ENCODE results near the gene SEC63. TPM values are rescaled to one million over a fixed set of nuclear protein-coding genes. Genes with fewer than 3 reads are reported as not detected.
"Not testable (repeated sequence)": the region's sequence is repeated elsewhere in the genome, so short reads cannot be mapped to it uniquely, and the experiment has no call there.

Gene SEC63
- total RNA-seq, 1 donor from 2014 or later, result 60.0 TPM

DNA sequence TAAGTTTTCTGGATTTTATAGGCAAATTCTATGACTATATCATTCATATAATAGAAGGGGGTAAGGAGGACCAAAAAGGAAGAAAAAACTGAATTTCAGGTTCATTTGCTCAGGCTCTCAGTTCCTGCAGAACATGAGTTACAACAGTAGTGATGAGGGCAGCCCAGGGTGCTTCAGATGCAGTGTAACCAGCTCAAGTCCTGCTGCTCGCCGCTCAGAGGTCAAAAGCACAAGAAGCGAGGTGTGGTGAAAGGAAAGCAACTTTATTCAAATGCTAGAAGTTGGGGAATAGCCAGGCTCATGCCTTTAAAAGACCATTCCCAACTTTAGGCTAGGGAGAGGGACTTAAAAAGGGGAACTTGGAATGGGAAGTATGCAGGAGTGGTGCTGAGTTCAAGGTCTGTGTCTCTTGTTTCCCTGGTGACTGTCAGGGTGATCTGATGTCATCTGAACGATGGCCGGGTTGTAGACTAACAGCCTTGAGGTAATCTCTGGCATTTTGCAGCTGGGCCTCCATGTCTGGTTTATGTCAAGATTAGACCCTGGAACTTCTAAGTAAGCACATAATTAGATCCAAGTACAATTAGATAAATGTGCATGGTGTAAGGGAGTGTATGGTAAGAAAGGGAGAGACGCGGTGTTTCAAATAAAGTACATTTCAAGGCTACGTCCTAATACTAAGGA lies 14.5 kb upstream of the SEC63 start:
- DNase-seq, result no peak

- DNase-seq, result no peak
Observed at GRCh38 chr6:107971181-107971580, 13.2 kb upstream of the SEC63 start.

DNA sequence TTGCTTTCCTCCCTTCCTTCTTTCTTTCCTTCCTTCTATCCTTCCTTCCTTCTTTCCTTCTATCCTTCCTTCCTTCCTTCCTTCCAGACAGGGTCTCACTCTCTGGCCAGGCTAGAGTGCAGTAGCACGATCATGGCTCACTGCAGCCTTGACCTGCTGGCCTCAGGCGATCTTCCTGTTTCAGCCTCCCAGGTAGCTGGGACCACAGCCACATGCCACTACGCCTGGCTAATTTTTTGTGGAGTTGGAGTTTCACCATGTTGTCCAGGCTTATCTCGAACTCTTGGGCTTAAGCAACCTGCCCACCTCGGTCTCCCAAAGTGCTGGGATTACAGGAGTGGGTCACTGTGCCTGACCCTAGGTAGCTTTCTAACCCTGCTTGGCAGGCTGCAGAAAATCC lies 12.2 kb upstream of the SEC63 start:
- DNase-seq, result no peak

- no peak for DNase-seq
Observed at GRCh38 chr6:107968081-107968480, 10.1 kb upstream of the SEC63 start.

GRCh38 chr6:107965746-107966145 lies 7.7 kb upstream of the SEC63 start:
- no peak for DNase-seq

DNA sequence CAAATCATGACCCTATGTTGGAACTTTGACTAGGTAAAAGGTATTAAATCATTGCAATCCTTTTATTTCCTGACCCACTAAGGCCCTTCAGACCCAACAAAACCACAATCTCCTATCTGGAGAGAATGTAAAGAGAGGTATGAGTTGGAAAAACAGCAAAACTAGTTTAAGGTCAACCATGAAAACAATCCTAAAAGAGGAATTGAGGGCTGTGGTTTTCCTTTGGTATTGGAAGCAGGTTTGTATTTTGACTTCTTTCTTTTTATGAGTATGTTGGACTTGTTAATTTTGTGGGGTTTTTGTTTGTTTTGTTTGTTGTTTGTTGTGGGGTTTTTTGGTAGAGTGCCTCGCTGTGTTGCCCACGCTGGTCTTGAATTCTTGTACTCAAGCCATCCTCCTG lies 4.7 kb upstream of the SEC63 start:
- no peak for DNase-seq

GRCh38 chr6:107959392-107959791 lies 1.4 kb upstream of the SEC63 start:
- no peak for DNase-seq

DNA sequence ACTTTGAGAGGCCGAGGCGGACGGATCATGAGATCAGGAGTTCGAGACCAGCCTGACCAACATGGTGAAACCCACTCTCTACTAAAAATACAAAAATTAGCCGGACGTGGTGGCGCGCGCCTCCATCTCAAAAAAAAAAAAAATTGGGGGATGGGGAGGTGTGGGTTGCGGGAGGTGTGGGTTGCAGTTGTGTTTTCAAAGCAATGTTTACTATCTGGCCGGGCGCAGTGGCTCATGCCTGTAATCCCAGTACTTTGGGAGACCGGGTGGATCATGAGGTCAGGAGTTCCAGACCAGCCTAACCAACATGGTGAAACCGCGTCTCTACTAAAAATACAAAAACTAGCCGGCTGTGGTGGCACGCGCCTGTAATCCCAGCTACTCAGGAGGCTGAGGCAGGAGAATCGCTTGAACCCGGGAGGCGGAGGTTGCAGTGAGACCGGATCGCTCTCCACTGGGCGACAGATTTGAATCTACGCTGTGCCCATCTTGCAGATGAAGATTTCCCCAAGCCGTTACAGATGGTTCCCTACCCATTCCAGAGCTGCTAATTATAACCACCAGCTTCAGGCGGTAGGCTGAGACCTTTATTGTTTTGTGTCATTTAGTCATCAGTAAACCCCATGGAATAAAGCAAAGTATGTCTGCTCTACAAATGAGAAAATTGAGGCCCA lies 818 bp upstream of the SEC63 start:
- not testable (repeated sequence) for DNase-seq

- peak; percentile 93 for DNase-seq
Observed at GRCh38 chr6:107957308-107957908, 600 bp downstream of the SEC63 start.

DNA sequence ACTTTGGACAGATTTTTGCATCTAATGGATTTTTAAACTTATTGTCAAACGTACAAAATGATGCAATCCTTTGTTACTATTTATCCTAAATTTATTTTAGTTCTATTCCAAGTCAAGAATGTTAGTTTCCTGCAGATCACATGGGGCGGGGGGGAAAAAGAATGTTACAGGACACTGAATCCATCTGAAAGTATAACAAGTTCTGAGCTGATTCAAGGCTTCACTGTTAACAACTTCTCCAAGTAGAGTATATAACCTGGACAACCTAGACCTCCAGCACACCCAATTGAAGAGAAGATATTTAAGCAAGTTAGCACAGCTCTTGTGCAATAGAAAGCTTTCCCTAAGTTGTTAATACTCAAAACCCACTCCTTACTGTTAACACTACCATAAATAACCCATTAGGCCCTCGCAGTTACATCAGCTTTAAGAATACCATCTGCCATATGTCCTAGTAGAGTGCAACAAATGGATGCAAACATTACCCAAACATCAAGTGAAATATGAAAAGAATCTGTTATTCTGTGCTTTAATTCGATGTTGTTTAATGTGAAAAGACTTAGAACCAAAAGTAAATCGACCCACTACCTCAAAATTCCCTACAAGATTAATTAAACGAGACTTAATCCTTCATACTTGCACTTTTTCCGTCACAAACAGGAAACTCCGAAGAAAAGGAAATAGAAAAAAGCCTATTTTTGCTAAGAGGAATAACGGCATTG lies 1.3 kb downstream of the SEC63 start:
- DNase-seq, result peak; percentile 54

DNA sequence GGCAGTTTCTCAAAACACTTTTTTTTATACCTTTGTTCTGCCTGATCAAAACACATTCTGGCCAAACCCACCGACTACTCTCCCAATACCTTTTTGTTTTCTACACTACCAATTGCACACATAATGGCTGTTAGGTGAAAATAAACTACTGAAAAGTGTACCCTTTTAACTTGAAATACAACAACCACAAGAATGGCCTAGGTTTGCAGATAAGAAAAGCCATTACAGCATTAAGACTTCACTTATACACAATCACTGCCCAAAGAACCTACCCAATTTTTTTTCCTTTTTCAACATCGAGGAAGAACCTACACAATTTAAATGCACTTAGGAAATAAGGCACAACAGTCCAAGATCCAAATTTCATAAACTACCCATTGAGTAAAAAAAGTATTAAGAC lies 1.8 kb downstream of the SEC63 start:
- DNase-seq, result no peak

DNA sequence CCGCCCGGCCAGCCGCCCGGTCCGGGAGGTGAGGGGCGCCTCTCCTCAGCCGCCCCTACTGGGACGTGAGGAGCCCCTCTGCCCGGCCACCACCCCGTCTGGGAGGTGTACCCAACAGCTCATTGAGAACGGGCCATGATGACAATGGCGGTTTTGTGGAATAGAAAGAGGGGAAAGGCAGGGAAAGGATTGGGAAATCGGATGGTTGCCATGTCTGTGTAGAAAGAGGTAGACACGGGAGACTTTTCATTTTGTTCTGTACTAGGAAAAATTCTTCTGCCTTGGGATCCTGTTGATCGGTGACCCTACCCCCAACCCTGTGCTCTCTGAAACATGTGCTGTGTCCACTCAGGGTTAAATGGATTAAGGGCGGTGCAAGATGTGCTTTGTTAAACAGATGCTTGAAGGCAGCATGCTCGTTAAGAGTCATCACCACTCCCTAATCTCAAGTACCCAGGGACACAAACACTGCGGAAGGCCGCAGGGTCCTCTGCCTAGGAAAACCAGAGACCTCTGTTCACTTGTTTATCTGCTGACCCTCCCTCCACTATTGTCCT lies 4.1 kb downstream of the SEC63 start:
- DNase-seq, result not testable (repeated sequence)

DNA sequence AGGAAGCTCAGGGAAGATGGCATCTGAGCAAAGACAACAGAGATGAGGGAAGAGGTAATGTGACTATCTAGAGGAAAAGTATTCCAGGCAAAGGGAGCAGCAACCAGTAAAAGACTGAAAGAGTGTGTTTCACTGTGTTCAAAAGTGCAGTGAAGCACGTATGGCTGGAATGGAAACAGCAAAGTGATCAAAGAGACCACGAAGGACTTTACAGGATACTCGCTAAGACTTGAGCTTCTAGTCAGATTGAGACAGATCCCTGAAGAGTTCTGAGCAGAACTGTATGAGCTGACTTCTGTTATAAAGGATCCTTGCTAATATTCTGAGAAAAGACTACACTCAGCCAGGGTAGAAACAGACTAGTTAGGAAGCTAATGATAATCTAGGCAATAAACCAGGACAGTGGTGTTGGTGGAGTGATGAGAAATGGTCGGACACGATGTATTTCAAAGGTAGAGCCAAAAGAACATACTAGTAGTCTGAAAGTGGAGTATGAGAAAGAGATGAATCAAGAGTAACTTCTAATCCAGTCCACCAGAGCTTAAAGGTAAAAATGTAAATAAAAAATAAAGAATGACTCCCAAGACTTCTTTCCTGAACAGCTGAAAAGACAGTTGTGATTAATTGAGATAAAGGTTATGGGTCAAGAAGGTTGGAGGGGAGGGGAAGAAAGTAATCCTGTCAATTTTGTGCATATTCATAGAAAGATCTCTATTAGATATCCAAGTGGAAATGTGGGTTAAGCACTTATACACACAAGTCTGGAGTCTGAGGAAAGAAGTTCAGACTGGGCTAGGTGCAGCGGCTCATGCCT lies 14.2 kb downstream of the SEC63 start:
- no peak for DNase-seq

DNA sequence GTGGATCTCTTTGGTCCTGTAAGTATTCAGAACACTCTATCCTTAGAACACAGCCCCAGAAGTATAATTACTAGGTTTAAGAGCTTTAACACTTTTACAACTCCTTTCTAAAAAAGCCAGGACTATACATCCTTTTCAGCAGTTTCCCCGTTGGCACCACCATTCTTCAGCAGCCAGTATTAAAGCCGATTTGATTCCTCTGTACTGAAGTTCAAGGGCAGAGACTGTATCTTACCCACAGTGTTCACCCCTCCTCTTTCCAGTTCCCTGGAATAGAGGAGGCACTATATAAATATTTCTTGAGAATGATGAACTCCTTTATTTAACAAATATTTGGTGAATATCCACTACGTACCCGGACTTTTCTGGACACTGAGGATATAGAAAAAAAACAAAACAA lies 15.9 kb downstream of the SEC63 start:
- DNase-seq, result no peak

- DNase-seq, result no peak
Observed at GRCh38 chr6:107941627-107942026, 16.4 kb downstream of the SEC63 start.

DNA sequence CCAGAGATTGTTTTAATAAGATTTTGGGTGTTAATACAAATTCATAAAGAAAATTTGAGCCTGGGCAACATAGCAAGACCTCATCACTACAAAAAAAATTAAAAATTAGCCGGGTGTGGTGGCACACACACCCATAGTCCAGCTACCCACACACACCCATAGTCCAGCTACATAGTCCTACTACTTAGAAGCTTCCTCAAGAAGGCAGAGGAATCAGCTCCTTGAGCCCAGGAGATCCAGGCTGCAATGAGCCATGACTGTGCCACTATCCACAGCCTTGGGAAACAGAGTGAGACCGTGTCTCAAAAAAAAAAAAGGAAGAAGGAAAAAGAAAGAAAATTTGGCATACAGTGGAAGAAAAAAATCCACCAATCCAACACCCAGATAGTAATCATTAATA lies 16.8 kb downstream of the SEC63 start:
- DNase-seq, result no peak

GRCh38 chr6:107936910-107937292 lies 21.1 kb downstream of the SEC63 start:
- DNase-seq, result not testable (repeated sequence)

DNA sequence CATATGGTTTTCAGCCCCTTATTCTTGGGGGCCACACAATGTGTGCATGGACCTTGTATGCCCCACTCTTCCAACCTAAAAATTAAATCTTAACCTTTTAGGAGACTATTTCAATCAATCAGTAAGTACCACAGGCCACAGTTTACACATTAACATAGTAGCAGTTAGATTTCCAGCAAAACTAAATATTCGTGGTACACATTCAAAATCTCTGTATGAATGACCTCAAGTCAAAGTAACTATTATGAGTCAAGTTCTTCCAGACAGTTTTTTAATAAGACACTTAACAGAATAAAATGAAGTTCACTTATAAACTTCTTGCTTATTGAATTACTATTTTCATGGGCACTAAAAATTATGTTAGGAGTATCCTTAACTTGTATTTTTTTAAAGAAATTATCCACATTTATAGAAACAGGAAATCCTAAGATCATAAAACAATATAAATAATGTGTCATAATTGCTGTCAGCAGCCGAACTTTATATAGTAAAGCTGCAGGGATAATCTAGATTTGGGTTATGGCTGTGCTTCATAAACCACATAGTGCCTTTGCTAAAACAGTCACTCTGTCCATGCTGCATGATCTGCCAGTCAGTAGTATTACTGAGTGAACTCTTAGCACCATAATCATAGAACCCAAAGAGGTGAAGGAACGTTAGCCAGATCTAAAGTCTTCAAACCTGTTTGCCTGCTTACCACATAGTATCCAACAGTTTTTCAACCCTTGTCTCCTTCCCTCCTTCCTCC lies 21.7 kb downstream of the SEC63 start:
- DNase-seq, result no peak

- not testable (repeated sequence) for DNase-seq
Observed at GRCh38 chr6:107934229-107934628, 23.8 kb downstream of the SEC63 start.

DNA sequence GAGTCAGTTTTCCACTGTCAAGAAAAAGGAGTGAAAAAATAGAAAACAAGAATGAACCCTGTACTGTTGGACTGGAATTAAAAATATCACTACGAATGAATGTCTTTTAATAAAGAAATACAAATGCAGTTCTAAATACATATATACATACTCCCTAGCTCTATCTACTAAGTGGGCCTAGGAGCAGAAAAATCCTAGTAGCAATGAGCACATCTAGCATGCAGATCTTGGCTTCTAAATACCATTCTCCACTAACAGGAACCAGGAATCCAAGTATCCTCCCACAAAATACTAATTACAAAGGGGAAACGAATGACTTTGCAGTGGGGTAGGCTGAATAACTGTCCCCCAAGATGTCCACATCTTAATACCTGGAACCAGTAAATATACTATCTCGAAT lies 25.4 kb downstream of the SEC63 start:
- no peak for DNase-seq

- no peak for DNase-seq
Observed at GRCh38 chr6:107931894-107932293, 26.1 kb downstream of the SEC63 start.

Measured in tongue (tissue), 2 donors.